GM12892 (cell line): Measurements from ENCODE around the gene TBCEL.

Experiments
- POLR2A ChIP-seq: IDR thresholded peaks from 2 replicates; pipeline ENCODE4 v1.6.1; 2011; ENCODE audit warnings: low read depth, low read length, control low read depth
- POLR2AphosphoS5 ChIP-seq: IDR thresholded peaks from 2 replicates; pipeline ENCODE4 v1.6.1; 2011; ENCODE audit warnings: low read depth, low read length, control low read depth

DNA sequence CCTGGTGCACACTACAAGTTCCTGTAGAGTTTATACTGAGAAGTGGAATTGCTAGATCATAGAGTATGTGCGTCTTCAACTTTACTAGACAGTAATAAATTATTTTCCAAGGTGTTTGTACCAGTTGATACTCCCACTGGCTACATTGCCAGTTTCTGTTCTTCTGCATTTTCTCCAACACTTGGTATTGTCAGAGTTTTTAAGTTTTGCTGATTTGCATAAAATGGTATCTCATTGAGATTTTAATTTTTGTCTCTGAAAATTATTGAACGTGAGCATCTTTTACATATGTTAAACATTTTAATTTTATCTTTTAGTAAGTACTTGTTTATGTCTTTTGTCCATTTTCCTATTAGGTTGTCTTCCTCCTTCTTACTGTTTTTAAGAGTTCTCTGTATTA lies 7.3 kb downstream of the TBCEL start:
- TF ChIP-seq POLR2A (no peak), POLR2AphosphoS5 (no peak)
